Upper lobe of left lung (tissue), 6 donors: ENCODE measurements around the gene ASNS. TPM values are rescaled to one million over a fixed set of nuclear protein-coding genes. Genes with fewer than 3 reads are reported as not detected.

ENCODE experiments used
- ATAC-seq, 2 donors: fragments of 200-7000 bp; cut with Tn5 transposase; one replicate each; pipeline ENCODE4 v1.9.1; 2022; ENCODE audit warnings: mild to moderate bottlenecking in 2 of 2, moderate library complexity in 2 of 2; ENCODE audit not compliant: low FRiP score in 2 of 2
- DNase-seq, 2 donors: peaks; one replicate each; pipeline ENCODE4 v3.0.0-alpha.2; 2019 to 2020
- H3K27ac ChIP-seq, 4 donors: fragments of 200-600 bp; sonication (generic); one replicate each; pipeline ENCODE4 v1.5.1; 2016 to 2019
- H3K27me3 ChIP-seq, 4 donors: fragments of 200-600 bp; sonication (generic); one replicate each; pipeline ENCODE4 v1.5.1; 2017 to 2019
- H3K36me3 ChIP-seq, 4 donors: fragments of 200-600 bp; sonication (generic); one replicate each; pipeline ENCODE4 v1.5.1; 2016 to 2019
- H3K4me1 ChIP-seq, 4 donors: fragments of 200-600 bp; sonication (generic); one replicate each; pipeline ENCODE4 v1.5.1; 2018 to 2019
- H3K4me3 ChIP-seq, 4 donors: fragments of 200-600 bp; sonication (generic); one replicate each; pipeline ENCODE4 v1.5.1; 2017 to 2019; ENCODE audit warnings: mild to moderate bottlenecking in 2 of 4, moderate library complexity in 1 of 4
- H3K9me3 ChIP-seq, 4 donors: fragments of 200-600 bp; sonication (generic); one replicate each; pipeline ENCODE4 v1.5.1; 2018 to 2019
- CTCF ChIP-seq, 6 experiments: fragments of 450-650 bp in 4 of 6; fragments of 200-600 bp in 2 of 6; sonication (generic) in 2 of 6; IDR thresholded peaks; one replicate each; pipeline ENCODE4 v1.5.1; 2016 to 2019; ENCODE audit warnings: antibody characterized with exemption in 6 of 6
- EP300 ChIP-seq, 4 donors: sonication (generic); formaldehyde crosslinking; IDR thresholded peaks; one replicate each; pipeline ENCODE4 v1.5.1; 2017; ENCODE audit warnings: antibody characterized with exemption in 4 of 4, control low read depth in 2 of 4
- POLR2A ChIP-seq, 4 donors: fragments of 450-650 bp; IDR thresholded peaks; one replicate each; pipeline ENCODE4 v1.5.1; 2016 to 2017; ENCODE audit warnings: antibody characterized with exemption in 4 of 4, mild to moderate bottlenecking in 2 of 4
- POLR2AphosphoS5 ChIP-seq, 2 donors: sonication (generic); formaldehyde crosslinking; IDR thresholded peaks; one replicate each; pipeline ENCODE4 v1.5.1; 2017; ENCODE audit warnings: antibody characterized with exemption in 2 of 2
- WGBS, 2 donors: methylation state at CpG; one replicate each; pipeline ENCODE4 v1.1.5; 2017 to 2018; 5-methylcytosine and 5-hydroxymethylcytosine counted together
- small RNA-seq, 4 donors: library from RNA; depleted of rRNA; stranded (forward); fragments of <200 nt; gene quantifications; one replicate each; pipeline ENCODE3, GENCODE V24; 2016
- total RNA-seq, 6 donors: library from RNA; depleted of rRNA in 4 of 6; stranded (reverse); fragments of >200 nt in 4 of 6; gene quantifications; one replicate each; pipeline versions ENCODE4 v1.1.0 to v1.2.1, GENCODE V29; 2016 to 2021
- donor health status: DM: no; HTN: no; CAD: no; lungs with moderate emphysema.
- donor health status: DM: no; HTN: yes; CAD: no; lungs with severe emphysema.

Gene ASNS
- total RNA-seq, 6 donors from 2014 or later: 7.3 to 51.7 (median 10.4) TPM

GRCh38 chr7:97842006-97842405 lies 30.2 kb downstream of the ASNS start:
- Histone ChIP-seq H3K27me3 (no peaks in the 10 kb centered on the region), H3K9me3 (peaks cover 0 to 6% (median 0%) of the 10 kb centered on the region in 4 donors), H3K4me3 (no peak overlapping the region), H3K36me3 (no peaks in the 10 kb centered on the region), H3K4me1 (no peaks in the 10 kb centered on the region), H3K27ac (no peak overlapping the region)
- WGBS, 2 donors: 91% methylated on average over 6 of the region's 6 CpGs
- ATAC-seq (no peak), DNase-seq (no peak)
- TF ChIP-seq CTCF (IDR thresholded peaks at IDR 0.05): no peak

GRCh38 chr7:97835296-97836138 lies 36.7 kb downstream of the ASNS start:
- TF ChIP-seq POLR2AphosphoS5 (IDR thresholded peaks at IDR 0.05) (no peak), CTCF (IDR thresholded peaks at IDR 0.05) (peak in 5 of 6 experiments; percentile 39 to 56 (median 46))
- WGBS, 2 donors: 37 to 39% methylated on average over 12 of the region's 12 CpGs
- no peaks in the 10 kb centered on the region for H3K27me3 ChIP-seq
- no peaks in the 10 kb centered on the region for H3K9me3 ChIP-seq
- no peak overlapping the region for H3K4me3 ChIP-seq
- DNase-seq (peak in 1 of 2 donors; percentile 58), ATAC-seq (peak in 1 of 2 donors; percentile 77)
- no peaks in the 10 kb centered on the region for H3K4me1 ChIP-seq
- no peaks in the 10 kb centered on the region for H3K36me3 ChIP-seq
- H3K27ac ChIP-seq: no peak overlapping the region

GRCh38 chr7:97819161-97819560 lies 53.0 kb downstream of the ASNS start:
- DNase-seq: no peak
- H3K27me3 ChIP-seq: no peaks in the 10 kb centered on the region
- TF ChIP-seq POLR2AphosphoS5 (IDR thresholded peaks at IDR 0.05): no peak
- TF ChIP-seq POLR2A (IDR thresholded peaks at IDR 0.05): no peak
- no peak for TF ChIP-seq CTCF (IDR thresholded peaks at IDR 0.05)
- no peak for TF ChIP-seq EP300 (IDR thresholded peaks at IDR 0.05)
- no peak overlapping the region for H3K4me3 ChIP-seq
- no peaks in the 10 kb centered on the region for H3K36me3 ChIP-seq
- H3K27ac ChIP-seq: no peak overlapping the region
- H3K9me3 ChIP-seq: no peaks in the 10 kb centered on the region
- ATAC-seq: no peak
- H3K4me1 ChIP-seq: no peaks in the 10 kb centered on the region

GRCh38 chr7:97818066-97818663 lies 54.0 kb downstream of the ASNS start:
- no peaks in the 10 kb centered on the region for H3K9me3 ChIP-seq
- WGBS, 2 donors: 70 to 72% methylated on average over 5 of the region's 5 CpGs
- no peak overlapping the region for H3K27ac ChIP-seq
- no peaks in the 10 kb centered on the region for H3K36me3 ChIP-seq
- TF ChIP-seq POLR2AphosphoS5 (IDR thresholded peaks at IDR 0.05): no peak
- no peak for TF ChIP-seq CTCF (IDR thresholded peaks at IDR 0.05)
- no peak for TF ChIP-seq POLR2A (IDR thresholded peaks at IDR 0.05)
- no peak for TF ChIP-seq EP300 (IDR thresholded peaks at IDR 0.05)
- ATAC-seq: no peak
- H3K4me3 ChIP-seq: no peak overlapping the region
- H3K27me3 ChIP-seq: no peaks in the 10 kb centered on the region
- no peak for DNase-seq
- H3K4me1 ChIP-seq: no peaks in the 10 kb centered on the region

Small RNA genes within 50 kb of the gene (small RNA-seq; reads per million reads assigned to genes)
- 0 reads per million in 4 donors for gene AC005326.1
- 0 reads per million in 4 donors for gene AC079781.2
- 0 reads per million in 4 donors for gene SNRPCP9

Other genes starting within 250 kb of the ASNS start
- under 1 TPM in 1 of 6 donors, not detected in 5; 0.46 TPM for gene TAC1, start 140.3 kb downstream of the ASNS start, total RNA-seq
- gene OCM2, start 117.8 kb upstream of the ASNS start, total RNA-seq: not detected
- 10 to 100 TPM; 27.6 to 65.8 (median 37.5) TPM for gene LMTK2, start 234.5 kb upstream of the ASNS start, total RNA-seq